H9 (cell line): ENCODE data around the gene RPL6. TPM values are rescaled to one million over a fixed set of nuclear protein-coding genes. Genes with fewer than 3 reads are reported as not detected.

ENCODE experiments used
- DNase-seq: peaks from one replicate; pipeline ENCODE4 v3.0.0-alpha.2; 2017
- H2AFZ ChIP-seq: one replicate; pipeline ENCODE4 v1.6.1; 2013; ENCODE audit warnings: mild to moderate bottlenecking, low read length, control low read depth, moderate library complexity
- H2AK5ac ChIP-seq: 2 replicates; pipeline ENCODE4 v1.6.1; 2013; ENCODE audit warnings: low read length, control low read depth, mixed read lengths; ENCODE audit not compliant: insufficient read length
- H2BK120ac ChIP-seq: one replicate; pipeline ENCODE4 v1.6.1; 2013; ENCODE audit warnings: low read depth, mild to moderate bottlenecking, low read length, control low read depth, inconsistent platforms; ENCODE audit not compliant: poor library complexity, severe bottlenecking
- H2BK12ac ChIP-seq: 2 replicates; pipeline ENCODE4 v1.6.1; 2013; ENCODE audit warnings: low read length, control low read depth, mixed read lengths, low read depth; ENCODE audit not compliant: insufficient read length
- H2BK15ac ChIP-seq: 2 replicates; pipeline ENCODE4 v1.6.1; 2013; ENCODE audit warnings: low read depth, low read length, control low read depth
- H2BK20ac ChIP-seq: one replicate; pipeline ENCODE4 v1.6.1; 2013; ENCODE audit warnings: low read depth, mild to moderate bottlenecking, low read length, control low read depth, inconsistent platforms; ENCODE audit not compliant: poor library complexity, severe bottlenecking
- H2BK5ac ChIP-seq: 2 replicates; pipeline ENCODE4 v1.6.1; 2013; ENCODE audit warnings: low read length, control low read depth, mixed read lengths; ENCODE audit not compliant: insufficient read length
- H3K14ac ChIP-seq: 2 replicates; pipeline ENCODE4 v1.6.1; 2013; ENCODE audit warnings: low read length, control low read depth; ENCODE audit not compliant: insufficient read depth
- H3K18ac ChIP-seq: 2 replicates; pipeline ENCODE4 v1.6.1; 2013; ENCODE audit warnings: low read depth, mild to moderate bottlenecking, mixed read lengths, low read length, control low read depth; ENCODE audit not compliant: insufficient read length
- H3K23ac ChIP-seq: 2 replicates; pipeline ENCODE4 v1.6.1; 2013; ENCODE audit warnings: low read length, control low read depth, mixed read lengths, low read depth; ENCODE audit not compliant: insufficient read length
- H3K23me2 ChIP-seq: 2 replicates; pipeline ENCODE4 v1.6.1; 2013; ENCODE audit warnings: low read depth, mild to moderate bottlenecking, mixed read lengths, low read length, control low read depth; ENCODE audit not compliant: insufficient read length, poor library complexity, severe bottlenecking
- H3K27ac ChIP-seq: 2 replicates; pipeline ENCODE4 v1.5.1; 2013; ENCODE audit warnings: low read length, control low read depth, mixed read lengths, low read depth; ENCODE audit not compliant: insufficient read length
- H3K27me3 ChIP-seq: 2 replicates; pipeline ENCODE4 v1.6.1; 2013; ENCODE audit warnings: low read length, control low read depth, inconsistent platforms; ENCODE audit not compliant: insufficient read depth
- H3K4ac ChIP-seq: 2 replicates; pipeline ENCODE4 v1.6.1; 2013; ENCODE audit warnings: low read depth, mild to moderate bottlenecking, control low read depth, inconsistent platforms, low read length, moderate library complexity
- H3K4me1 ChIP-seq: 2 replicates; pipeline ENCODE4 v1.6.1; 2013; ENCODE audit warnings: low read length, control low read depth, inconsistent platforms; ENCODE audit not compliant: insufficient read depth
- H3K4me2 ChIP-seq: 2 replicates; pipeline ENCODE4 v1.6.1; 2013; ENCODE audit warnings: low read length, control low read depth, mixed read lengths; ENCODE audit not compliant: insufficient read length, insufficient read depth
- H3K56ac ChIP-seq: 2 replicates; pipeline ENCODE4 v1.6.1; 2013; ENCODE audit warnings: low read depth, mild to moderate bottlenecking, mixed read lengths, low read length, control low read depth; ENCODE audit not compliant: insufficient read length
- H3K79me1 ChIP-seq: 2 replicates; pipeline ENCODE4 v1.6.1; 2013; ENCODE audit warnings: low read depth, mild to moderate bottlenecking, moderate library complexity, low read length, control low read depth, inconsistent platforms; ENCODE audit not compliant: insufficient read depth, poor library complexity, severe bottlenecking
- H3K79me2 ChIP-seq: 2 replicates; pipeline ENCODE4 v1.6.1; 2013; ENCODE audit warnings: low read length, control low read depth, inconsistent platforms; ENCODE audit not compliant: insufficient read depth
- H3K9ac ChIP-seq: 2 replicates; pipeline ENCODE4 v1.6.1; 2013; ENCODE audit warnings: low read length, control low read depth, mixed read lengths; ENCODE audit not compliant: insufficient read length; ENCODE audit errors: extremely low read depth
- H3K9me3 ChIP-seq: one replicate; pipeline ENCODE4 v1.6.1; 2013; ENCODE audit warnings: low read depth, low read length, inconsistent platforms; ENCODE audit not compliant: control insufficient read depth
- H3T11ph ChIP-seq: one replicate; pipeline ENCODE4 v1.6.1; 2013; ENCODE audit warnings: mild to moderate bottlenecking, low read length, control low read depth, inconsistent platforms
- H4K20me1 ChIP-seq: one replicate; pipeline ENCODE4 v1.6.1; 2013; ENCODE audit not compliant: control insufficient read depth, insufficient read length, insufficient read depth
- H4K5ac ChIP-seq: 2 replicates; pipeline ENCODE4 v1.6.1; 2013; ENCODE audit warnings: low read depth, mild to moderate bottlenecking, mixed read lengths, low read length, control low read depth; ENCODE audit not compliant: insufficient read length
- H4K8ac ChIP-seq: replicated peaks from 2 replicates; pipeline ENCODE4 v1.6.1; 2013; ENCODE audit warnings: low read length, control low read depth, mixed read lengths, low read depth; ENCODE audit not compliant: insufficient read length
- H4K91ac ChIP-seq: 2 replicates; pipeline ENCODE4 v1.6.1; 2013; ENCODE audit warnings: low read depth, mild to moderate bottlenecking, moderate library complexity, mixed read lengths, low read length, control low read depth; ENCODE audit not compliant: insufficient read length
- H3K27ac Mint-ChIP-seq, 3 experiments: 2 replicates in 2 of 3; 3 replicates in 1 of 3; pipeline ENCODE4 v1.8.0; 2020 to 2021; ENCODE audit warnings: mixed read lengths in 3 of 3, mild to moderate bottlenecking in 1 of 3, moderate library complexity in 1 of 3
- H3K27me3 Mint-ChIP-seq: 2 replicates; pipeline ENCODE4 v1.8.0; 2021; ENCODE audit warnings: low read depth, mild to moderate bottlenecking, moderate library complexity, mixed read lengths
- H3K36me3 Mint-ChIP-seq, 3 experiments: 2 replicates in 2 of 3; 3 replicates in 1 of 3; pipeline ENCODE4 v1.8.0; 2020 to 2021; ENCODE audit warnings: low read depth in 3 of 3, mixed read lengths in 3 of 3; ENCODE audit not compliant: insufficient read depth in 1 of 3
- H3K4me1 Mint-ChIP-seq, 2 experiments: 2 replicates each; pipeline ENCODE4 v1.8.0; 2020; ENCODE audit warnings: mixed read lengths in 2 of 2
- H3K4me3 Mint-ChIP-seq, 2 experiments: 2 replicates in 1 of 2; 3 replicates in 1 of 2; pipeline ENCODE4 v1.8.0; 2020 to 2021; ENCODE audit warnings: mild to moderate bottlenecking in 2 of 2, mixed read lengths in 2 of 2, moderate library complexity in 1 of 2
- H3K9me3 Mint-ChIP-seq, 2 experiments: 2 replicates in 1 of 2; 3 replicates in 1 of 2; pipeline ENCODE4 v1.8.0; 2020; ENCODE audit warnings: mild to moderate bottlenecking in 2 of 2, mixed read lengths in 2 of 2, moderate library complexity in 1 of 2
- CTCF ChIP-seq: fragments of 200-600 bp; sonication (generic); conservative IDR thresholded peaks from 3 replicates; pipeline ENCODE4 v1.8.0; 2021; ENCODE audit warnings: antibody characterized with exemption, mild to moderate bottlenecking
- WGBS: extraction: QIAGEN DNeasy Blood & Tissue Kit; methylation state at CpG from one replicate; pipeline ENCODE4 v1.1.7; 2013; ENCODE audit warnings: missing lambda C conversion rate, low lambda C conversion rate, mixed read lengths; ENCODE audit not compliant: insufficient read length; ENCODE audit errors: extremely low coverage; 5-methylcytosine and 5-hydroxymethylcytosine counted together
- total RNA-seq: library from RNA; stranded (reverse); gene quantifications from 2 replicates; pipeline ENCODE4 v1.2.1, GENCODE V29; 2021

RPL6 gene
- total RNA-seq, 1 experiment from 2014 or later = 1,921 TPM

- Histone ChIP-seq H4K5ac (no peak overlapping the region), H3K79me2 (peaks cover 7% of the 10 kb centered on the region; the same call in 1 of the 2 replicates), H2BK12ac (no peak overlapping the region), H3K23me2 (no peaks in the 10 kb centered on the region), H2AK5ac (no peak overlapping the region), H4K20me1 (no peaks in the 10 kb centered on the region), H3K9ac (no peak overlapping the region), H3T11ph (no peak overlapping the region), H3K27ac (no peak overlapping the region), H4K91ac (no peak overlapping the region), H3K4me2 (peak overlapping the region; percentile 52), H2BK20ac (no peak overlapping the region), H2AFZ (peak overlapping the region; percentile 23), H3K9me3 (no peaks in the 10 kb centered on the region), H2BK15ac (no peak overlapping the region), H3K79me1 (no peaks in the 10 kb centered on the region), H2BK120ac (no peak overlapping the region), H4K8ac (no peak overlapping the region), H3K14ac (no peak overlapping the region), H3K23ac (no peak overlapping the region), H3K56ac (no peak overlapping the region), H3K4me1 (no peaks in the 10 kb centered on the region), H3K18ac (no peak overlapping the region), H3K4ac (no peak overlapping the region), H3K27me3 (no peaks in the 10 kb centered on the region), H2BK5ac (no peak overlapping the region)
- WGBS = no CpG with 5 or more reads among the region's 11 CpGs
- H3K9me3 Mint-ChIP-seq = no peaks in the 10 kb centered on the region
- peaks cover 0 to 2% (median 0%) of the 10 kb centered on the region in 3 experiments; a peak in 3 of 7 replicates for H3K36me3 Mint-ChIP-seq
- peak overlapping the region; percentile 82 to 95 for H3K4me3 Mint-ChIP-seq
- DNase-seq = no peak
- H3K27me3 Mint-ChIP-seq = peaks cover 2% of the 10 kb centered on the region; the same call in 1 of the 2 replicates
- TF ChIP-seq CTCF = no peak
- no peak overlapping the region for H3K27ac Mint-ChIP-seq
- H3K4me1 Mint-ChIP-seq = peaks cover 18 to 25% of the 10 kb centered on the region in 2 experiments
These were observed 26.5 kb downstream of the RPL6 start for GRCh38 chr12:112382866-112383265.
